ENCODE measurements around the gene MACROD1. TPM values are rescaled to one million over a fixed set of nuclear protein-coding genes. Genes with fewer than 3 reads are reported as not detected.

Gene MACROD1
- total and polyA plus RNA-seq, 2 donors (not counting 3 experiments of a cell fraction or from before 2014, with no cell fraction given): 11.0 to 16.2 TPM

DNA sequence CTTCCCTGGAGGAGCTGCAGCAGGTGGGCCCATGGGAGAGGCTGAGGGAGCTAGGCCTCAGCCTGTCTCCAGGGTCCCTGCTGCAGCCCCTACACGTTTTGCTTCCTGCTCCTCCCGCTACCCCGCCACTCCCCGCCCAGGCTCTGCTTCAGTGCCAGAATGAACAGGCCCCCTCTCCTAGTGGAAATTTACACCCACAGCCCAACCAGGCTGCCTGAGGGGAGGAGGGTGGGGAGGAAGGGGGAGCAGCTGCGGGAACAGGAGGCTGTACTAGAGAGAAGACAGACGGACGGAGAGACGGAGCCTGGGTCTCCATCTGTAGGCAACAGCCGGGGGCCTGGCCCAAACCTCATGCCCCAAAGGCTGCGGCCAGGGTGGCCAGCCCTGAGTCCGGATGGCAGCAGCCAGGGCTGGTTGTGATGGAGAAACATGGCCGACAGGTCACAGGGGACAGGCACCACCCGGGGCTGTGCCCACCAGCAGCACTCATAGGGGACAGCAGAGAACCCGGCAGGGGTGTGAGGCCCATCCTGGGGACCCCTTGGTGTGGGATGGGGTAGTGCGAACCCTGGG, 109.6 kb downstream of the MACROD1 start:
- FAIRE-seq (no peak), DNase-seq (ENCODE audit: low read depth, low spot score) (no peak)
- POLR2A ChIA-PET: no interaction called here
- no peaks in the 10 kb centered on the region for H3K79me2 ChIP-seq (ENCODE audit: control insufficient read depth, insufficient read depth, low read length)
- H3K4me2 ChIP-seq (ENCODE audit: insufficient read depth, low read length): no peak overlapping the region
- no TSS peak for BruUV-seq (replicated peaks)
- no peaks in the 10 kb centered on the region for H3K27me3 ChIP-seq (ENCODE audit: control insufficient read depth in 2 of 2, insufficient read depth in 2 of 2, low read length in 2 of 2)
- no peak overlapping the region for H2AFZ ChIP-seq (ENCODE audit: low read depth, low read length)
- no peaks in the 10 kb centered on the region for H3K9me1 ChIP-seq (replicated peaks; ENCODE audit: control insufficient read depth, extremely low read depth, insufficient read depth, low read length)
- TF ChIP-seq FOS (IDR thresholded peaks at IDR 0.05; ENCODE audit: borderline replicate concordance, insufficient read depth, low read length) (no peak), JUN (IDR thresholded peaks at IDR 0.05; ENCODE audit: borderline replicate concordance, insufficient read depth, insufficient read length, low read depth) (no peak), POLR2AphosphoS5 (IDR thresholded peaks at IDR 0.05; ENCODE audit: insufficient read depth, low read depth, low read length) (no peak), MAX (IDR thresholded peaks at IDR 0.05; ENCODE audit: insufficient read depth, insufficient read length) (no peak), EZH2 (IDR thresholded peaks at IDR 0.05; ENCODE audit: borderline replicate concordance, low read depth, low read length, severe bottlenecking) (no peak), MYC (IDR thresholded peaks at IDR 0.05; ENCODE audit: low read depth, low read length) (no peak), CTCF (IDR thresholded peaks at IDR 0.05; ENCODE audit: extremely low read depth in 1 of 2, insufficient read depth in 1 of 2, low read depth in 1 of 2, low read length in 2 of 2) (no peak), POLR2A (IDR thresholded peaks at IDR 0.05; ENCODE audit: low read depth, low read length) (no peak), GATA2 (IDR thresholded peaks at IDR 0.05; ENCODE audit: insufficient read depth, insufficient read length, low read depth, low read length) (no peak)
- H3K9ac ChIP-seq (replicated peaks; ENCODE audit: extremely low read depth, insufficient read depth, low read length): no peak overlapping the region
- intact Hi-C loops (cut with micrococcal nuclease): no loop called here
- CTCF ChIA-PET: interaction anchor here (1.6 kb wide), 1 partner anchor 18 kb away, joined by 4 read pairs; no protein-coding TSS in a partner anchor
- no peaks in the 10 kb centered on the region for H3K9me3 ChIP-seq (replicated peaks; ENCODE audit: control insufficient read depth, insufficient read depth, low read length)
- H3K4me3 ChIP-seq (replicated peaks in 1 of 3; ENCODE audit: insufficient read depth in 1 of 3, low read depth in 1 of 3, low read length in 3 of 3): no peak overlapping the region
- no peaks in the 10 kb centered on the region for H4K20me1 ChIP-seq (replicated peaks; ENCODE audit: control insufficient read depth, extremely low read depth, insufficient read depth, low read length)
- H3K36me3 ChIP-seq (ENCODE audit: control insufficient read depth in 2 of 2, extremely low read depth in 1 of 2, insufficient read depth in 2 of 2, low read length in 2 of 2): no peaks in the 10 kb centered on the region
- no peak overlapping the region for H3K27ac ChIP-seq (ENCODE audit: insufficient read depth, low read depth, low read length)
- dilution Hi-C loops (cut with MboI; ENCODE audit: extremely low pct_ligation_motif_present, low sequenced_read_pairs): no loop called here
- H3K4me1 ChIP-seq (ENCODE audit: control insufficient read depth, extremely low read depth, insufficient read depth, low read length): peaks cover 4% of the 10 kb centered on the region

All from endothelial cell of umbilical vein (primary cell).